Measurements from ENCODE around the gene EML4.

The EML4 gene

DNA sequence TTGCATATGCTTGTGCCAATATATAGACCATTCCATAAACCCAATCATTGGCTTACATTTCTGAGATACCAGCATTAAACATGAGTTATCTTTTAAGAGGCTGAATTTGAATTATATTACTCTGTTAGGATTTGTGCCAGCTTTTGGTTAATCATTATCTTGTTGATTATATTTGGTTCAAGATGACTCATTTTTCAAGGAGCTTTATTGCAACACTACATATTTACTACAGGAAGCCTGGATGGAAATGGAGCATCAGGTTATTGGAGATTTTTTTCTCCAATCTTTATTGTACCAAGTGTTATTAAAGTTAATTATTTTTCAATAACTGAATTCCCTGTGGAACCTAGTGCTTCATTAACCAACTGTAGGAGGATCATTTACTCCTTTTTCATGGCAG, 26.4 kb downstream of the EML4 start:
- no peak for DNase-seq (ENCODE audit: low read depth in 2 of 2)

DNA sequence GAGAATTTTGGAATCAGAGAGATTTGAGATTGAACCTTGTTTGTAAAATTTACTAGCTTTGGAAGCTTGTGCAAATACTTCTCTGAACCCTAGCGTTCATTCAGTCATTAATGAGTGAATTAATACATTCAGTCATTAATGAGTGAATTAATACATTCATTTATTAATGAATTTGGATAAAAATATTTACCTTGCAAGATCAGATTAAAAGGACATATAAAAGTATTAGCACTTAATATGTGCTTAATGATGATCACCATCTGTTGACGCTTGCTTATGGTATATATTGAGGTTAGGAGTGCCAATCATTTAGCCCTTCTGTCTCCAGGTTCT, 26.9 kb downstream of the EML4 start:
- no peak for DNase-seq (ENCODE audit: low read depth in 2 of 2)

DNA sequence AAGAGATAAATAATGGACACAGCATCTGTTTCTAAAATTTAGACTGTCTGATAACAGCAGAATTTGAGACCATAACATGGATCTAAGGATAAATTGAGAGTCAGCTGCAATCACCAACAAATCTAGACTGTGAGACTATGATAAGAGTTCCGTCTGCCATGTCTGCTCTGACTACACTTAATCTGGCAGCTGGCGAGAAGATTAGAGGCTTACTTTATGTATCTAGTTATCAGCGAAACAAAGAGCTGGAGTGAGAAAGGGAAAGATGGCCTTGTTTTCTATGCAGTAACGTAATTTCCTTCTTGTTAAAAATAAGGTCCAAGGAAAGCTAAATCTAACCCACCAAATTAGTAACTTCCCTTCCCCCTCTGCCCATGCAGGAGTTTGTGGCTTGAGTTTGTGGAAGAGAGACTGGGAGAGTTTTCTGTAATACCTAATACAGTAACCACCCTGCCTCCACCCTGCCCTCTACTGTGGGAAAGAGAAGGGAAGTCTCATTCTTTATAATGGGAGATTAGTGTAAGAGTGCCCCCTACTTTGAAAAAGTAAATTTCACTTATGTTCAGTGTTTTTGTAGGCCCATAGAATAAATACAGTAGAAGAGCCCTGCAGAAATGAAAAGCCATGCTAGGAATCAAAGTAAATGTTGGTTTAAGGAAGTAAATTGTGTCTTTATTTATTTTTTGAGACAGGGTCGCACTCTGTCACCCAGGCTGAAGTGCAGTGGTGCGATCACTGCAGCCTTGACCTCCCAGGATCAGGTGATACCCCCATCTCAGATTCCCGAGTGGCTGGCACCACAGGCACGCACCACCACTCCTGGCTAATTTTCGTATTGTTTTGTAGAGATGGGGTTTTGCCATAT, 27.5 kb downstream of the EML4 start:
- DNase-seq (ENCODE audit: low read depth in 2 of 2), result no peak

DNA sequence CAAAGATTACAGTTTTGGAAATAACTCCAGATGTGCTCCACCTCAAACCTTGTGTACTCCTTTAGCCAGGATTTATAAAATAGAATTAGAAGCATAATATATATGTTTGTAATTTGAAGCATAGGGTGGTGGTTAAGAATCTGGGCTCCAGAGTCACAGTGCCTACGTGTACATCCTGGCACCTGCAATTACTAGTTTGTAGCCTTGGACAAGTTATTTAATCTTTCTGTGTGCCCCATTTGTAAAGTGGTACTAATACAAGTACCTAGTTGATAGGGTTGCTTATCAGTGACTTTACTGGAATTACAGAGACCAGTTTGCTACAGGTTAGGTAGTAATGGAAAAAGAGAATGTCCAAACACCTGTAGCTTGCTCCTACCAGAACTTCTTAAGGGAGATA, 28.6 kb downstream of the EML4 start:
- no peak for DNase-seq (ENCODE audit: low read depth in 2 of 2)

DNA sequence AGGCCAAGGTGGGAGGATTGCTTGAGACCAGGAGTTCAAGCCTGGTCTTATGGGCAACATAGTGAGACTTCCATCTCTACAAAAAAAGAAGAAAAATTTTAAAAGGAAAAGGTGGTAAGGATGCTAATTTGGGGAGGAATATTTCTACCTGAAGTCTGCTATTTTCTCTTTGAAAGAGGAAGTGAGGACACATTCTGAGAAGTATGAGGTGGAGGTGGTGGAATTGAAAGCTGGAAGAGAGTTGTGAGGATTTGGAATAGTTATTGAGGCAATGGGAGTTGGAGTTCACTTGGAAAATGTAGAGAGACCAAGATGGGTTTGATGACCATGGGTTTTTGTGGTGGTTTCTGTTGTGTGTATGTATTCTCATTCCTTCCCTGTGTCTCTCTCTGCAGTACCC, 29.3 kb downstream of the EML4 start:
- no peak for DNase-seq (ENCODE audit: low read depth in 2 of 2)

DNA sequence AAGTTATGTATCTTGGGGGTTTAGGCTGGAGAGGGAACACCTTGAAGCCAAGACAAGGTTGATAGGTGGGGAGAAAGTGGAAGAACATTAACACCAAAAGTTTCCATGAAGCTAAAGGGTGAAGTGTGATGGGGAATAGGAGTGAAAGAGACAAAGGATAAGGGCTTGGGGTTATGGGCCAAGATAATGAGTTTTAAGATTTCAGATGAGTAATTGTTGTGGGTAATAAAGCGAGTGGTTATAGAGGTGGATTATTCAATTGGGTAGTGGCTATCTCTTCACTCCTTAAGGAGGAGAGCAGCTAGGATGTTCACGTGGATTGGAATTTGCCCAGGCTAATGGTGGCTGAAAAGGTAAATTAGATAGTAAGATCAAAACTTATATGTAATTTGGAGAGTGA, 29.8 kb downstream of the EML4 start:
- no peak for DNase-seq (ENCODE audit: low read depth in 2 of 2)

DNA sequence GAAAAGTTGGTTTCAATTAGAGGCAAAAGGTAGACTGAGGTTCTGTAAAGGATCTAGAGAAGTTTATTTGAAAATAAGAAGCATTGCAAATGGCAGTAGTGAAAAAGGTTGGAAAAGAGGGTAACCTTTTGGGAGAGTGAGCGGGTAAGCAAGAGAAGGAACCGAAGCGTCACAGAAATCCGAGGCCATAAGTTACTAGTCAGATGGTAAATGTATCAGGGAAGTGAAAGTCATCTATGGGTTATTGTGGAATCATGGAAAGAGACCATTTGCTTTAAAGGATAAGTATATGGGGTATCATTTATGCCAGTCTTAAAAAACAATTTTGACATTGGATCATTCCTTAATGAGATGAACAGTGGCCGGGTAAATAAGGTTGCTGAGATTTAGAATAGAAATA, 30.5 kb downstream of the EML4 start:
- no peak for DNase-seq (ENCODE audit: low read depth in 2 of 2)

DNA sequence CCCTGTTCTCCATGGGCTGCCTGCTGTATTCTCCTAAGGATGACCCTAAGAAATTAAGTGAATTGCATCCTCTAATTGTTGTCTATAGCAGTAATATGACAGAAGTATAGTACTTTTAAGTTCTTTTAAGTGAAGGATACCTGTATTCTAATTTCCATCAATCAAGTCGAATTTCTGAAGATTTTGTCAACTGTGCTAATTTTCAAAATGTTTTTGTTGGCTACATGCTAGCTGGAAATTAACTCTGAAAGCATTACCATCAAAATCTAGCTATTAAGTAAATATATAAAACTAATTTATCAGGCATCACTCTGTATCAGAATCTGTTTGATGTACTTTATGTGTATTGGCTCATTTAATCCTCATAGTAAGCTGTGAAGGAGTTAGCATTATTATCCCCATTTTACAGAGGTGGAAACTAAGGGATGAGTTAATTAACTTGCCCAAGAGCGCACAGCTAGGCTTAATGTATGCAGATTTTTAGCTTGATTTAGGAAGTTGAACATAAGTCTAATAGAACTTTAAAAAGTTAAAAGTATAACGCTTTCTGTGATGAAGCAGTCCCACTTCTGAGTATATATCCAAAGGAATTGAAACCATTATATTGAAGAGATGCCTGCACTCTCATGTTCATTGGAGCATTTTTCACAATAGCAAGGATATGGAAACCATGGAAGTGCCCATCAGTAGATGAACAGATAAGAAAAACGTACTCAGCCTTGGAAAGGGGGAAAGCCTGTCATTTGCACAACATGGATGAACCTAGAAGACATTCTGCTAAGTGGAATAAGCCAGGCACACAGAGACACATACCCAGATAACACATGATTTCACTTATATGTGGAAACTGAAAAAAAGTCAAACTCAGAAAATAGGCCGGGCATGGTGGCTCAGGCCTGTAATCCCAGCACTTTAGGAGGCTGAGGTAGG, 32.0 kb downstream of the EML4 start:
- no peak for DNase-seq (ENCODE audit: low read depth in 2 of 2)

DNA sequence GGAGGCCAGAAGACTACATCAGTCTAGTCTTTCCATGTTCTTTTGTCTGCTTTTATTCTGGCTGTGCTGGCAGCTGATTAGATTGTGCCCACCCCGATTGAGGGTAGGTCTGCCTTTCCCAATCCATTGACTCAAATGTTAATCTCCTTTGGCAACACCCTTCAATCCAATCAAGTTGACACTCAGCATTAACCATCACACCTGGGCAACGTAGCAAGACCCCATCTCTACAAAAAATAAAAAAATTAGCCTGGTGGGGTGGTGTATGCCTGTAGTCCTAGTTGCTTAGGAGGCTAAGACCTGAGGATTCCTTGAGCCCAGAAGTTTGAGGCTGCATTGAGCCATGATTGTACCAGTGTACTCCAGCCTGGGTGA, 33.5 kb downstream of the EML4 start:
- DNase-seq (ENCODE audit: low read depth in 2 of 2), result no peak

DNA sequence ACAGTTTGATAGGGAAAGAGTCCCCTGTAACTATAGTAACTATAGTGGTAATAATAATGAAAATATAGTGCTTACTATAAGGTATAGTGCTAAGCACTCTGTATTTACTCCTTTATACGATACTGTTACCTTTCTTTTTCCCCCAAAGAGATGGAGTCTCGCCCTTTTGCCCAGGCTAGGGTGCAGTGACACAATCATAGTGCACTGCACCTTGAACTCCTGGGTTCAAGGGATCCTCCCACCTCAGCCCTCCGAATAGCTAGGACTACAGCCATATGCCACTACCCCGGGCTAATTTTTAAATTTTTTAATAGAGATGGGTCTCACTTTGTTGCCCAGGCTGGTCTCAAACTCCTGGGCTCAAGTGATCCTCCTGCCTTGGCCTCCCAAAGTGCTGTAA, 34.6 kb downstream of the EML4 start:
- DNase-seq (ENCODE audit: low read depth in 2 of 2), result no peak

DNA sequence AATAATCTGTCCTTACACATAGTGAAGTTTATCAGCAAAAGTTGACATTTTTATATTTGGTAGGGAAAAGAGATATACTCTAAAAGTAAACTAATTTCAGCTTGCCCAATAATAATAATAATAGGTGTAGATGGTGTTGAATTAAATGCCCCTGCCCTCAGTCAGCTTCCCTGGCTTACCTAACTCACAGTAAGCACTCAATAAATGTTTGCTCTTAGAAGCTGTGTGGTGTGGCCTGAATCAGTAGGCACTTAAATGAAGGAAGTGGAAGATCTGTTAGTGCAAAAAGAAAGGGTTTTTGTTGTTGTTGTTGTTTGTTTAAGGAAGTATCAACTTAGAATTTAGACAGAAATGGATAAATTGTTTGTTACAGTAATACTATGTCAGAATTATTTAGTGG, 36.2 kb downstream of the EML4 start:
- DNase-seq (ENCODE audit: low read depth in 2 of 2), result no peak

DNA sequence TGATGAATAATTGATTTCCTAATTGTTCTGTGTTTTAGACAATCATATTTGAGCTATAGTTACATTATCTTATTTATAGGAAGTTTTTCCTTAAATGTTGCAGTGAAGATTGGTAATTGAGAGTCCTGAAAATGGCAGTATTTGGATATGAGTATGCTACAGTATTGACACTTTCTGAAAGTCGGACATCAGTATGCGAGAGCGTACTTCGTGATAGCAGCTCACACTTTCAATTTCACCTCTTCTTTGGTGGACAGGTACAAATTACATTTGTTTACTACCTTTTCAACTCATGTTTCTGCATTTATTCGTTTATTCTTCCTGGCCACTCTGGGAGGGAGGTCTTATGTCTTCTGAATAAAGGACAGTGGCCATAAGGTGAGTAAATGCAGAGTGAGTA, 38.7 kb downstream of the EML4 start:
- no peak for DNase-seq (ENCODE audit: low read depth in 2 of 2)

DNA sequence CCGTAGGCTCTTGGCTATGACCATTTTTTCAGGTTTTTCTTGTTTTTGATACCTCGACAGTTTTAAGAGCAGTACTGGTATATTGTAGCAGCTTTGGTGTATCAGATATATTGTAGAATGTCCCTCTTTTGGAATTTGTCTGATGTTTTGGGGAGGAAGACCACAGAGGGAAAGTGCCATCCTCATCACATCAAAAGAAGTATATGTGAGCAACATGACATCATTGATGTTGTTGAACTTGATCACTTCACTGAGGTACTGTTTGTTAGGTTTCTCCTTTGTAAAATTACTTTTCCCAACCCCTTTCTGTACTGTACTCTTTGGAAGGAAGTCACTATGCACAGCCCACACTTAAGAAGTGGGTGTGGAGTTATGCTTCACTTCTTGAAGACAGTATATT, 41.0 kb downstream of the EML4 start:
- DNase-seq (ENCODE audit: low read depth in 2 of 2), result no peak

DNA sequence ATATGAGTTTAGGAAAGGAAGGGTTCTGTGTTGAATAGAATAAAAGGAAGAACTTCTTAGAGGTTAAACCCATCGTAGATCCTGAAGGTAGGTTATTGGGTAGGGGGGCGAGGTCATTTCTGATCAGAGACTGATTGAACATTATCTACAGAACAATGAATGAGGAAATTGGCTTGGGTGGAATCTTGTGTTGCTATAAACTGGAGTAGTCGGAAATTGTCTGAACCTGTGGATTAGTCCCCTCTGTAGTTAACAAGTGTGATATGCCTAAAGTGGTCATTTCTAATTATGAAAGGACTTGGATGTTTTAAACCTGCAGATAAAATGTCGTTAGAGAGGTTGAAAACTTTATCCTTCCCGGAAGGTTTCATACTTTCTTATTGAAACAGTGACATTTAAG, 42.1 kb downstream of the EML4 start:
- DNase-seq (ENCODE audit: low read depth in 2 of 2), result no peak

DNA sequence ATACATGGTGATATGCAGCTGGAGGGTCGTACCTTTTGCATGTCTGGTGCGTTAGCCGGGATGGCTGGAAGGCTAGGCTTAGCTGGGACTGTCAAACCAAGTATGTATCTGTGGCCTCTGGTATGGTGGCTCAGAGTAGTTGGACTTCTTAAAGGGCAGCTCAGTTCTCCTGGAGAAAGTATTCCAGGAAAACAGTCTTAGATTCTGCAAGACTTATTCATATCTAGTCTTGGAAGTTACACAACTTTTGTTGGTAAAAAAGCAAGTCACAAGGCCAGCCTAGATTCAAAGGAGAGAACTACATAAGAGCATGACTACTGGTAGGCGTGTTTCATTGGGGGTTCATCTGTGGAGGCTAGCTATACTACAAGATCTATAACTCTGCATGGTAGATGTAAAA, 45.5 kb downstream of the EML4 start:
- DNase-seq (ENCODE audit: low read depth in 2 of 2), result no peak

DNA sequence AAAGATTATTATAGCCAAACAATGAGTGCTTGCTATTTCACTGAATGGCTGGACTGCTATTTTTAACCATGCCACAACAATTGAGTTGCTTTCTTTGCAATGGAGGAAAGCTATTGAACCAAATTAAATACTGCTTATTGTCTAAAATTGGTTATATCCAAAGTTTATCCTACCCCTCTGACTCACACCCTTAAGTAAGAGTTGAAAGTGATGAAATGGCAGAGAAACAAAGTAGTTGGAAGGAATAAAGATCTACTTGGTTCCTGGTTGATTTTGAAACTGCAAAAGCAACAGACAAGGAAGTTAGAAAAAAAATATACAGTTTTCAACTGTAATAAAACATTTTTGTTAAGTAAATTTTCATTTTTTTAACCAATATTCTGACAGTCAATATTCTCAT, 47.5 kb downstream of the EML4 start:
- DNase-seq (ENCODE audit: low read depth in 2 of 2), result no peak

DNA sequence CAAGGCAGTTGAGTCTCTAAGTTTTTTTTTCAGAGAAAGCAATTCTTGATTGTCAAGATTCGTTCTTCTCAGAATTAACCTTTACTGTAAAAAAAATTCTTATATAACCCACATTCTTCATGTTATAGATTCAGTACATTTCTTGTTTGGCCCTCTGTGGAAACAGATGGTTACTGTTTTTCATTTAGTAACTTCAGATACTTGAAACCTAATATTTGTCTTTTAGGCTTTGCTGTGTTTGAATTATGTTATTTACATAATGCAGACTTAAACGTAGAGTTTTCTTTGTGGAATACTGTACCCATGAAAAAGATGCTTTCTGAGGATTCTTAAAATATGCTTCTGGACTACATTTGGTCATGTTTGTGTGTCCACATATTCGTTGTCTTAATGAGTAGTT, 48.2 kb downstream of the EML4 start:
- DNase-seq (ENCODE audit: low read depth in 2 of 2), result no peak

DNA sequence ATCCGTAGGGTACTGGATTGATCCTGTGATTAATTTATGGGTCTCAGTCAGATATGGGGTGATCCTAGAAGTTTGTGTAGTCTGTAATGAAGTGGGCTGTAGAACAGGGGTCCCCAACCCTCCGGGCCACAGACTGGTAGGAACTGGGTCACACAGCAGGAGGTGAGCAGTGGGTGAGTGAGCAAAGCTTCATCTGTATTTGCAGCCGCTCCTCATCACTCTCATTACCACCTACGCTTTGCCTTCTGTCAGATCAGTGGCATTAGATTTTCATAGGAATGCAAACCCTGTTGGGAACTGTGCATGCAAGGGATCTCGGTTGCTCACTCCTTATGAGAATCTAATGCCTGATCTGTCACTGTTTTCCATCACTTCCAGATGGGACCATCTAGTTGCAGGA, 48.8 kb downstream of the EML4 start:
- no peak for DNase-seq (ENCODE audit: low read depth in 2 of 2)

DNA sequence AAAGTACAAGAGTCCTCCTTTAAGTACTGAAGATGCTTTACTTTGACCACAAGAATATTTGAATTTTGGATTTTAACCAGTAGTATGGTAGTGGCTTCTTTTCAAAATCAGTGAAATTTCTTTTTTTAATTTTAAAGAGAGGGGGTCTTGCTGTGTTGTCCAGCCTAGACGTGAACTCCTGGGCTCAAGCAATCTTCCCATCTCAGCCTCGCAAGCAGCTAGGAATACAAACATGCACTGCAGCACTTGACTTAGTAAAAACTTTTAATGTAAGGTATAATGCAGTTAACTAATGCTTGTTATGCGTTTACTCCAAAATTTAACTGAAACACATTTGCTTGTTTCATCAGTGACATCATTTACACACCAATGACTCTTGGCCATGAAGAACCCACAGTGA, 49.6 kb downstream of the EML4 start:
- DNase-seq (ENCODE audit: low read depth in 2 of 2), result no peak

DNA sequence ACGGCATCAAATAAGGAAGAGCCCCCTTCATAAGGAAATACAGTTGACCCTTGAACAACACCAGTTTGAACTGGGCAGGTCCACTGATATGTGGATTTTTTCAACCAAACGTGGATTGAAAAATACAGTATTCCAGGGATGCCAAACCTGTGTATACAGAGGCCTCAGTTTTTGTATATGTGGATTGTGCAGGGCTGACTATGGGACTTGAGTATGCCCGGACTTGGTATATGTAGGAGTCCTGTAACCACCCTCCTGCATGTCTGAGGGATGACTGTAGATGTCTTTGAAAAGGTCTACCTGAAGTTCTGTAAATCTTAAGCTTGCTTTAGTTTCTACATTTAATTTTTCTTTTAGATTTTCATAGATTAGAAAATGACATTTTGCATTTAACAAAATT, 50.0 kb downstream of the EML4 start:
- no peak for DNase-seq (ENCODE audit: low read depth in 2 of 2)

DNA sequence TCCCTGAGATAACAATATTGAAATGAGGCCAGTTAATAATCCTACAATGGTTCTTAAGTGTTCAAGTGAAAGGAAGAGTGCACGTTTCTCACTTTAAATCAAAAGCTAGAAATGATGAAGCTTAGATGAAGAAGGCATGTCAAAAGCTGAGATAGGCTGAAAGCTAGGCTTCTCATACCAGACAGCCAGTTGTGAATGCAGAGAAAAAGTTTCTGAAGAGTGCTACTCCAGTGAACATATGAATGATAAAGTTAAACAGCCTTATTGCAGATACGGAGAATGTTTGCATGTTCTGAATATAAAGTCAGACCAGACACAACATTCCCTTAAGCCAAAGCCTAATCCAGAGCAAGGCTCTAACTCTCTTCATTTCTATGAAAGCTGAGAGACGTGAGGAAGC, 51.4 kb downstream of the EML4 start:
- no peak for DNase-seq (ENCODE audit: low read depth in 2 of 2)

DNA sequence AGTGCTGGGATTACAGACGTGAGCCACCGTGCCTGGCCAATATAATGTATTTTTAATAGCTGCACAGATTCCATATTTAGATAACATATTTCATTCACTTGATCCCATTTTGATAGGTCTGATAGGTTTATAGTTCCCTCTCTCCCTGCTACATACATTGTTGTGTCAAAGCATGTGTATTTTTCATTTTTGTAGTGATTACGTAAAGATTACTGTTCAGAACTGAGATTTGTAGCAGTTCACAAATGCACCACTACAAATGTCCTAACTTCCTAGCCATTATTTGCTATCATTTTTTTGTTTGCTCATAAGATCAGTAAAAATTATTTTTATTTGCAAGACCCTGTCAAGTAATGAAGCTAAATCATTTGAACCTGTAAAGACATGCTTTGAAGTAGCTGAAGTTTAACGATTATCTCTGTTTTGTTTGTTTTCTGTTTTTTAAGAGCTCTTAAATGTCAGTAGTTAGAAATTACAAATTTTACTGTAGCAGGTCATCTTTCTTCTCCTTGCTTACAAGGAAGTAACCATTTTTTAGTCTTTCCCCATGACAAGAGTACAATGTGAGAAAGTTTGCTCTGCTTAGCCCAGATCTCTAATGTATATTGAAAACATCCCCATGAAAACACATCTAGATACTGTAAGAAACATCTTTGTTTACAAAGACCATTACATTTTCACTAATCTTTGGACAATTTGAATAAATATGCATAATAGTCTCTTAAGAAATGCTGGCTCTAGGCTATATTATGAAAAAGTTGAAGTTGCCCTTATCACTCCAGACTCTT, 54.1 kb downstream of the EML4 start:
- DNase-seq (ENCODE audit: low read depth in 2 of 2), result no peak

Measured in activated CD8-positive, alpha-beta memory T cell treated with anti-CD3 and anti-CD28 coated beads for 4 hours (primary cell).